Measurements from ENCODE around the gene APBB2.

- TF ChIP-seq POLR2A (IDR thresholded peaks at IDR 0.05): no peak
- no peak for TF ChIP-seq CTCF (IDR thresholded peaks at IDR 0.05)
These were observed 49.9 kb downstream of the APBB2 start for GRCh38 chr4:41164405-41164804.
